NCI-H2196 treated with DMSO at 0.1 percent for 48 hours (cell line): ENCODE data around the gene ELMOD3.
A peak's percentile ranks its signal among the peaks of the same experiment; 100 is the strongest.
"Not testable (repeated sequence)": the region's sequence is repeated elsewhere in the genome, so short reads cannot be mapped to it uniquely, and the experiment has no call there.

Experiments
- DNase-seq: peaks from one replicate; lab custom pipeline; 2025; ENCODE audit not compliant: unreplicated experiment; lab: John Stamatoyannopoulos, UW

Gene ELMOD3

DNA sequence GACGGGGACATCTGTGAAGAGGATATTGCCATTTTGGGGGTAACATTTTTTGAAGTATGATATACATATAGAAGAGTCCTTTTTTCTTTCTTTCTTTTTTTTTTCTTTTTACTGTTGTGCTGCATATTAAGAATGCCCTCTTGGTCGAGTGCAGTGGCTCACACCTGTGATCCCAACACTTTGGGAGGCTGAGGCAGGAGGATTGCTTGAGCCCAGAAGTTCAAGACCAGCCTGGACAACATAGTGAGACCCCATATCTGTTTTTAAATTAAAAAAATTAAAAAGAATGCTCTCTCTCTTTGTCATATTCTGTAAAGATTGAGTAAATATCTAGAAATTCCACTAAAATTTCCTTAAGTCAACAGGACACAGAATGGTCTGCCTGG, 67.5 kb downstream of the ELMOD3 start:
- no peak for DNase-seq

DNA sequence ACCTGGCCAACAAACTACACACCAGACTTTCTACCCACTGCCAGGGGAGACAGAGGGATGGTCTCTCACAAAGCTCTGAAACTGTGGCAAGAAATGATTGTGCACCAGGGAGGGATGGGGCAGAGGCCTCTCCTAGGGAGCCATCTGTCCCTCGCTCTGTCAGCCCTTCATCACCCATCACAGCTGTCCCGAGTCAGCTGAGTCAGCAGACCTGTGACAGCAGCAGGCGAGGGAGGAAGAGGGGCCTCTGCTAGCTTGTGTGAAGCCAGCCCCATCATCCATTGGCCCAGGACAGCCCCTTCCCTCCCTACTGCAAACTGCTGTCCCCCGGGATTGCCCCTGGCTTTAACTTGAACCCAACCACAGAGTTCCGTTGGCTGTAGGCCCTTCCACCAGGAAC, 69.0 kb downstream of the ELMOD3 start:
- no peak for DNase-seq

DNA sequence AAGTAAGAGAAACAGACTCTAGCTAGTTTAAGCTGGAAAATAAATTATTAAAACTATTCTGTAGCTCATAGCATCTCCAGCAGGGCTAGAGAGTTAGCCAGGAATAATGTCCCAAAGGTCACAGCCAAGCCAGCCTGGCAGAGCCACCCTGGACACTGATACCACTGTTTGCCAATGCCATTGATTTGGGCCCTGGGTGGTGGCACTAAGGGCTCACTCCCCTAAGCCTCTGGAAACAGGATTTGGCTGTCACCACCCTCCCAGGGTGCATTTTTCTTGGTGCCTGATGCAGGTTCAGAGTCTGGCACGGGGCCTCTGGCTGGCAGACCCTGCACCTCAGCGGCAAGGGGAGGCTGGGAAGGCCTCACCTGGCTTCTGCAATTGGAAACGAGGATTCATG, 71.0 kb downstream of the ELMOD3 start:
- no peak for DNase-seq

DNA sequence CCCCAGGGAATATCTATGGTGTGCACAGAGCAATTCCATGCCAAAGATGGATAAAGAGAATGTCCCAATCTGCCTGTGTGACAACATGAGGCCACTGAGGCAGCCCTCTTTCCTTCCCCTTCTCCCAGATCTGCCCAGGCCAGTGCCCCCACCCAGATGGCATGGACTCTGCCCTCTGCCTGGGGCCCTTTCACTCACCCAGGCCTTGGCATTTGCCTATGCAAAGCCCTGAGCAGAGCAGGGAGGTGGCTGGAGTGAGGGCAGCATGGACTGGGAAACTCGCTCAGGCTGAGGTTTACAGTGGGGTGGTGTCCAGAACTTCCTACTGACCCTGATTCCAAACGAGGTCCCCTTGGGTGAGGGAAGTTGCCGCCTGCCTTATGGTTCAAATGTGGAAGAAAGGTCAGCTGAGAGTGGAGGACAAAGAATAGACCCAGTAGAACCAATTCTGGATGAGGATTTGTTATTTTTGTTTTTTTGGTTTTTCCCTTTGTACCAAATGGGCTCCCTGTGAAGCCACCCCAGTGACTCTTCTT, 72.8 kb downstream of the ELMOD3 start:
- DNase-seq = no peak

DNA sequence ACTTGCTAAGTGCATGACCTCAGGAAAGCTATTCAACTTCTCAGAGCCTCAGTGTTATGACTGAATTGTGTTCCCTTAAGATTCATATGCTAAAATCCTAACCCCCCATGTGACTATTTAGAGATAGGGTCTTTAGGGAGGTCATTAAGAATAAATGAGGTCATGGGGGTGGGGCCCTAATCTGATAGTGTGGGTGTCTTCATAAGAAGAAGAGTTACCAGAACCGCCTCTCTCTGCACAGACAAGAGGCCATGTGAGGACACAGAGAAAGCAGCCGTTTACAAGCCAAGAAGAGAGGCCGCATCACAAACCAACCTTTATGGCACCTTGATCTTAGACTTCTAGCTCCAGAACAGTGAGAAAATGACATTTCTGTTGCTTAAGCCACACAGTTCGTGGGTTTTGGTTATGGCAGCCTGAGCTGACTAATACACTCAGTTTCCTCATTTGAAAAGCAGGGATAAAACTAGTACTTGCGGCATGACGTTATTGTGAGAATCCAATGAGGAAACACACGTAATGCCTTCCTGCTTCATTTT, 73.8 kb downstream of the ELMOD3 start:
- no peak for DNase-seq

DNA sequence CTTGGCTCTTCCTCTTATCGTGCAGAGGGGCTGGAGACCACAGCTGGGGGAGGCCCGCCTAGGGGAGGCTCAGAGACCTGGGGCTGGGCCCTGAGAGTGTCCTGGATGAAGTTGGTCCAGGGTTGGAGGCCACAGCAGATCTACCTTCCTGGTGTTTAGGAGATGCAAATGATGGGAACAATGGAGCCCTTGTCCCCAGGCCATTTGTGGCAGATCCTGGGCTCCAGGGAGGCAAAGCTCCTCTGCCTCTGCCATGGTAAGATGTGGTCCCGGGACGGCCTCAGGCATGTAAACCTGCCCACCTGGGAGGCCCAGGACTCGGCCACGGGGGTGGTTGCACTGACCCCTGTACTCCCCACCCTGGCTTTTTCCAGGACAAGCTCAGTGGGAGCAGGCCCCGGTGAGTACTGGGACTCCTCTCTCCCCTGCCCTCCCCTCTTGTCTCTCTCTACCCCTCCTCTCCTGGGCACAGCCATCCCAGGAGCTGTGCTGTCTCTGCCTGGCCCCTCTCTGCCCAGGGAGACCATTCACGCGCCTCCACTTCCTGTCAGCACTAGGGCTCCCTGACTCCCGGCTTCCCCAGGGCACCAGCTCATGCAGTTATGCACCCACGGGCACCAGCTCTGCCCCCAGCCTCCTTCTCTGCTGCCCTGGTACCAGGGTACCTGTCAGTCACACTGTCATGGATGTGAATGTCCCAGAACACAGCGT, 74.8 kb downstream of the ELMOD3 start:
- DNase-seq = no peak

DNA sequence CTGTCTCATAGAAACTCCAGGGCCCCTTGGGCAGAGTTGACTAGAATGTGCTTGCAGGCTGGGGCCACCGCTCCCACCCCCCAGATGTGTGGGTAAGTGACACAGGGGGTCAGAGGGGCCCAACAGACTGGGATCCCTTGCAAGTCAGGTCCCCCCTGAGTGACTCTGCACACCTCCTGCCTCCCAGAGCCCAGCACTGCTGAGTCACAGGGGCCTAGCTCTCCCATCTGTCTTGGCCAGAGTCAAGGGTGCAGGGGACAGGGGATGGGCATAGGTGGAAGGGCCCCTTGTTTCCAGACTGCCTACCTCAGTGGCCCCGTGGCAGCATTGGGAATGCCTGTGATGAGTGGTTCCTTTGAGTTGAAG, 75.3 kb downstream of the ELMOD3 start:
- no peak for DNase-seq

DNA sequence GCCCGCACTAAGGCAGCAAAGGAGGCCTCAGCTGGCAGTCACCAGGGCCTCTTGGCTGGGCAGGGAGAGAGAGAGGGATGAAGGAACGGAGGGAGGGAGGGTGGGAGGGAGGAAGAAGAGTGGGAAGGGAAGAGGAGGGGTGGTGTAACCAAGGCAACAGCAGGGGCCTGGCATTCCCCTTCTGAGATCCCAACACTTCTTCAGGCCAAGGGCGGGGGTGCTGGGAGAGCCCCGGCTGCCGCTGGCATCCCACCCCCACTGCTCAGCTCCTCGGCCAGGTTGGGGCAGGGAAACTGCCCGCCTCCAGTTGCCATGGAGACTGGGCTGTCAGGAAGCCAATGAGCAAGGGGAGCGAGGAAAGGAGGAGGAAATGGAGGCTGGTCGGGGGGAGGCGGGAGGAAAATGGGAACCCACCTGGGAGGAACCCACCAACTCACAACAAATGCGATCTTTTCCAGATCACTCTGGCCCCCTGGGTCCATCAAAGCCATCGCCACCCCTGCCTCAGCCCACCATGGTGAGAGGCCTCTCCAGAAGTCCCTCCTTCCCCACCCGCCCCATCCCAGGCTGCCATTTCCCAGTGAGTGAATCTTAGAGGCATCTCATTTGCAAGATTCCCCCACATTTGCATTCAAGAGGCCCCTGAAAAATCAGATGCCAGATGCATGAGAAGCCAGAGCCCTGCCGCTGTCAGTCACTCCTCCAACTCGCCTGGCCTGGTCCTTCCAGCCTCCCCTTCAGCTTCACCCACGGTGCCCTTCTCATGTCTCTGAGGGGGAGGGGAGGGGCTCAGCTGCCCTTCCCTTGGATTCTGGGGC, 76.4 kb downstream of the ELMOD3 start:
- no peak for DNase-seq

DNA sequence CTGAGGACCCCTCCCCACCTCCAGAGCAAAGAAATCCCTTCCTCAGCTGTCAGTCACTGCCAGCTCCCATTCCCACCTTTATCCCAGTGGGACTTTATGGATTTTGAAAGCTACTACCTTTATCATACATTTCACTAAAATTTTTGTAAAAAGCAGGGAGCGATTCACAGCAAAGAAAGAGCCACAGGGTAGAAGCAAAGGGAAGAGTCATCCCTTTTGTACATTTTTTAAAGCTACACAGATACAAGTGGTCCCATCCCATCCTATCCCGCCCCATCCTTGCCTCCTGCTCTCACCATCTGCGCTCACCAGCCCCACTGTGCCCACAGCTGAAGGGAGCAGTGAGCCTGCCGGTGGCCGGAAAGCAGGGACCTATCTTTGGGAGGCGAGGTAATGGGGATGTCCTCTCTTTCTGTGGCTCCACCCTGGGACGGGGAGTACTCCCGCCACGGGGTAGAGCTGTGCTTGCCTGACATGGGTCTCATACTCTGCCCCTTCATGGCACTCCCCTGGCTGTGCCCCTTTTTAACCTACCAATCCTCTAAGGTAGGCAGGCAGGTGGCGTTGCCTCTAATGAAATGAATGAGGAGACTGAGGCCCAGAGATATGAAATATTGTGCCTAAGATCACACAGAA, 77.1 kb downstream of the ELMOD3 start:
- DNase-seq = no peak

DNA sequence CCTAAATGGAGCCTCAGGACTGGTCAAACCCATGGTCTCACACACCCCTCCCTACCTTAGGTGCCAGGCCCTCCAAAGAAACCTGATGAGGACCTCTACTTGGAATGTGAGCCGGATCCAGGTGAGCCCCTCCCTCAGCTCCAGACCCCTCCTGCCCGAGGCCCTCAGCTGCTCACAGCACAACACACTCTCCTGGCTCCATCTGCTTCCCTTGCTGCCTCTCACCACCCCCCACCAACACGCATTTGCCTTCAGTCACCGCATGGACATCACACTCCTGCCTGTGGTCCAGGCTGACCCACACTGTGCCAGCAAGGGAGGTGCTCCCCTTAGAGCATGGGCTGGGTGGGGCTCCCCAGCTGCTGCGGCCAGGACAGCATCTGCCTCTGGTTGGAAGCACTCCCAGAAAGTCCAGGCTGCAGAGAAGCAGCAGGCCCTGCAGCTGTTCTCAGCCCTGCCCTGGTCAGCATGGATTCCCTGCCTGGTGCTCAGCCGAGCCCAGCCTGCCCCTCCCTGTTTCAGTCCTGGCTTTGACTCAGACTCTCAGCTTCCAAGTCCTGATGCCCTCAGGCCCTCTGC, 79.0 kb downstream of the ELMOD3 start:
- peak; percentile 69 for DNase-seq

DNA sequence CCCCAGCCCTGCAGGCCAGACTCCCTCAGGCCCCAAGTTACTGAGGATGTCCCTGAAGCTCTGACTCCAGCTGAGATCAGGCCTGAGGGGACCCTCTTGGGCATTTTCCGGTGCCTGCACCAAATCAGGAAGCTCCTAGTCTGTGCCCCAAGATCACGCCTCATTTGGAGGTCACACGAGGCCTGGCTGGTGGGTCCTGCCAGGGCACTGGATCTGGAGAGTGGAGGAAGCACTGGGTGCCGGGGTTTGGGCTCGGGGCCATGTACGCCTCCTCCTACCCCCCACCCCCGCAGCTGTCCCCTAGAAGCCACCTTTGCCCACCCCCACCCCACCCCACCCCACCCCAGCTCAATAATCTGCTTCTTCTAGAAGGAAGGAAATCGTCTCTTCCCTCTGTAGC, 80.1 kb downstream of the ELMOD3 start:
- no peak for DNase-seq

DNA sequence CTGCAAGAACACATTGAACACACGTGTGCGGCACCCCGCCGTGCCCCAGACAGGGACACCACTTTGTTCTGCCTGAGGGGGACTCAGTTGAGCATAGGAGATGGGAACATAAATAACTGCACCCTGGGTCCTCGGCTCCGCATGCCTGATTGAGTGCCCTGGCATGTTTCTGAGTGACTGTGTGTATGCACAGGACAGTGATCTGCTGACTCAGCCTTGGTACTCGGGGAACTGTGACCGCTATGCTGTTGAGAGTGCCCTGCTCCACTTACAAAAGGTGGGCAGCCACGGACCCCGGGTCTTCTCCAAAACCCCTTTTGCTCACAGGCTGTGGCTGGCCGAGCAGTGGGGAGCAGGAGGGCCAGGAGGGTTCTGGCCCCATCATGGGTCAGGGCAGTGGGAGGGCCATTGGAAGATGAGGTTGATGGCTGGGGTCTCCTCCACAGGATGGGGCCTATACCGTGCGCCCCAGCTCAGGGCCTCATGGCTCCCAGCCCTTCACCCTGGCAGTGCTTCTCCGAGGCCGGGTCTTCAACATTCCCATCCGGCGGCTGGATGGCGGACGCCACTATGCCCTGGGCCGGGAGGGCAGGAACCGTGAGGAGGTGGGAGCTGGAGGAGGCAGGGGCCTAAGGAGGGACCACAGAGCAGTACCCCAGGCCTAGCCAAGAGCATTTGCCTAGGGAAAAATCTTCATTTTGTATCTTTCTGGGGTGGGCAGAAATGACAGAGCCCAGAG, 80.8 kb downstream of the ELMOD3 start:
- no peak for DNase-seq

DNA sequence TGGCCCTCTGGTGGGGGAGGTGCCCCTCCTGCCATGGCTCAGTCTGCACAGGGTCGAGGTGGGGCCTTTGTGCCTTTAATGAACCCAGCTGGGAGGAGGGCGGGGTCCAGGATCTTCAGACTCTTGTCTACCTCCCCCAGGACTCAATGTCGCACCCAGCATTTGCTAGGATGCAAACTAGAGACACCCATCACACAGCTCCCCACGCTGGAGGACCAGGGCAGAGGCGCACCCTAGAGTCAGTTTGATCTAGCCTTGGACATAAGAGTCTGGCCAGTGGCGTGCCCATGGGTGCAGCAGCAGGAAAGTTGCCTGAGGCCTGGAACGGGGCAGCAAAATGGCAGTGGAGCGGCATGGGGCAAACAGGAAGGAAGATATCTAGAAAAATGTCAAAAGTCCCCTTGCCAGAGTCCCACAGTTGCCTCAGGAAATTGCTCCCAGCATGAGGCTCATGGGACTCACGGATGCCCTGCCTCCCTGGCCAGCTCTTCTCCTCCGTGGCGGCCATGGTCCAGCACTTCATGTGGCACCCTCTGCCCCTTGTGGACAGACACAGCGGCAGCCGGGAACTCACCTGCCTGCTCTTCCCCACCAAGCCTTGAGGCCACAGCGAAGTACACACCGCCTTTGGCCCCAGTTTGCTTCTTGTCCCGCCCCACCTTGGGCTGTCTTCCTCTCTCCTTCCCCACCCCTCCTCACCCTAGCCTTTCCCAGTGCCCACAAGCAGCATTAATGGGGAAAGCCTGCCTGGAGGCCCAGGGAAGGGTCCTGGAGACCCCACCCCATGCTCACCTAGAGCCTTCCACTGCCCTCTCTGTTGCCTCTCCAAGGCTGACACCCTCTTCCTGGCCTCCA, 81.6 kb downstream of the ELMOD3 start:
- no peak for DNase-seq

DNA sequence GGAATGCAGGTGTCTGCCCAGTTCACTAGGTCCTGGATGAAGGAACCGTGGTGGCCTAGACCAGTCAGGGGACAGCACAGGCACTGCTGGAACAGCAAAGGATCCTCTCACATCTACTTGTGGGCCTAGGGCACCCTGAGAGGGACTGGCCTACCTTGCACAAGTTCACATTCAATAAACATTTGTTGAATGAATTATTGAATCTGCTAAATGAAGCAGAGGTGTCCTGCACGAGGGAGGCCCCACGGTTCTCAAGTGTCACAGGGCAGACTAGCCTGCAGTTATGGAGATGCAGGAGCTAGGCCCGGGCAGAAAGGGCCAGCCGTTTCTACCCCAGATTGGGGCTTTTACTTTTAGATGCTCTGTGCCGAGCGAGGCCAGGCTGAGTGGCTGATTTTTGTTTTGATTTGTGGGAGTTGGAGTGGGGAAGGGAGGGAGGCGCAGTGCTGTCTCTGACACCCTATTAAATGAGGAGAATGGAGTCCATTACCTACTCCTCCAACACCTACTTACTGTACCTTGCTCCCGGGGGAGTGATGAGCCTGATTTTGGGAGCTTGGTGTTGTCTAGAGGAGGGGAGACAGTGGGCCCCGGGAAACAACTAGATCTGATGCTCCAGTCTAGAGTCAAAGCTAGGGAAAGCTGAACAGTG, 82.4 kb downstream of the ELMOD3 start:
- no peak for DNase-seq

DNA sequence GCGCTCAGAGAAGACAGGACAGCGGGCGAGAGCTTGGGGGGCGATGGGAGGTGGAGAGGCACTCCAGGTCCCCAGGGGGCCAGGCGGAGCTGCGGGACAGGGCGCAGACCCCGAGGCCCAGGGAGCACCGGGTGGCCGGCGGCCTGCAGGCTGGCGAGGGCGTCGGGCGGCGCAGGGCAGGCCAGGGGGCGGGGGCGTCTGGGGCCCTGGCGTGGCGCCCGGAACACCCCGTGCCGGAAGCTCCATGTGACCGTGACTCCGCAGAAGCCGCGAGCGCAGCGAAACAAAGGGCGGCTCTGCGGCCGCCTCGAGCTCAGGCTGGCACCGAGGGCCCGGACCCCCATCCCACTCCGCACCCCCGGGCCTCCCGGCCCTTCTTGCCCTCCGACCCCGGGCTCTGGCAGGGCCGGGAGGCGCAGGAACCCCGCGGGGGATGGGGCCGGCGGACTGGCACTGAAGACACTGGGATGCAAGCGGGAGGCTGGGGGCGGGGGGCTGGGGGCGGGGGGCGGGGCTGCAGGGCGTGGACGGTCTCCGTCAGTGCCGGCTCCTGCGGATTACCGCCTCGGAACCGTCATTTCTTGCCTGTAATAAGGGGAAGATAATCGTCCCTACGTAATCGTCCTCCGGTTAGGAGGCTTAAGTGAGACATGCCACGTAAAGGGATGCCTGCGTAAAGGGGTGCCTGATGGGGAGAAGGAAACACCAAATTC, 83.1 kb downstream of the ELMOD3 start:
- peak; percentile 57 for DNase-seq

DNA sequence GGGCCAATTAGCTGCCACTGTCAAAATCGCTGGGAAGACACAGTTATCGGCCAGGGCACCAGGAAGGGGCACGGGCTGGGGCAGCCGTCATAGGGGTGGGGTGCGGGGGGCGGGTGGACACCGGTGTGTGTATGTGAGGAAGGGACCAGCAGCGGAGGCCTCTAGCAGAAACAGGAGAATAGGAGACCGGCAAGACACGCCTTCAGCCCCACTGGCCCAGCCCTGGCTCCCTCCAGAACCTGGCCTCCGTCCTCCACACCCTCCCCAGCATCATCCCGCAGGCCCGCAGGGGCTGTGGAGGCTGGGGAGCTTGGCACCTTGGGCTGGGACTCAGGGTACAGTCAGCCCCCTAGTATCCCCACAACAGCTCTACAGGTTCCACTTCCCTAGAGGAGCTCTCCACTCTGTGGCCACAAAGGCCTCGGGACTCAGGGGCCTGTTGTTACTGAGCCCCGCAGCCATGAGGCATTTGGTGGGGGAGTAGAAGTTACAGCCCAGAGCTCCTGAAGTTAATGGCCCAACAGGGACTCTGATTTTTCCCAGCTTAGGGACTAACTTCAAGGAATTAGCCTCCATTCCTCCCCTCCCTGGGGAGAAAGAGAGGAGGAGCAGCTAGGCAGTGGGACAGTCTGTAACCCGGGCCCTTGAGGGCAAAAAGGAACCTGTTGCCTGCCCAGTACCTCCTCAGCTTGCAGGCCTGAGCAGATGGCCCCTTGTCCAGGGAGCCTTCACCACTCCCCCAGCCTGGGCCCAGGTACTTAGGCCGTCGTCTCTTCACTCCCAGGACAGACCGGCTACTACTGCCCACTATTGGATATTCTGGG, 83.8 kb downstream of the ELMOD3 start:
- DNase-seq = no peak

DNA sequence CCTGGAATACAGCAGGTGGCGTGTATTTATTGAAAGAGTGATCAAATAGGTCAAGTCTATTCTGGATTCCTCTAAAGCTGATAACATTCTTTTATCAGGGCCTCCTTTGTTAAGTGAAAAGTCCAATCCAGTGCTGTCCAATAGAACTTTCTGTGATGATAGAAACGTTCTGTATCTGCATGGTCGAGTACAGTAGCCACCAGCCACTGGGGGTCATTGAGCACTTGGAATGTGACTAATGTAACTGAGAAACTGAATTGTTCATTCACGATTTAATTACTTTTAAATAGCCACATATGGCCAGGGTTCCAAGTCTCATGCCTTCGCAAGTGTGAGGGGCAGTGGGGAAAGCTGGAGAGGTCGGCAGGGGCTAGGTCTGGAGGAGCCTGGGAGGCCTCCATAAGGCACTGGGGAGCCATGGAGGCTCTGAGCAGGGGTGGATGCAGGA, 84.5 kb downstream of the ELMOD3 start:
- no peak for DNase-seq

DNA sequence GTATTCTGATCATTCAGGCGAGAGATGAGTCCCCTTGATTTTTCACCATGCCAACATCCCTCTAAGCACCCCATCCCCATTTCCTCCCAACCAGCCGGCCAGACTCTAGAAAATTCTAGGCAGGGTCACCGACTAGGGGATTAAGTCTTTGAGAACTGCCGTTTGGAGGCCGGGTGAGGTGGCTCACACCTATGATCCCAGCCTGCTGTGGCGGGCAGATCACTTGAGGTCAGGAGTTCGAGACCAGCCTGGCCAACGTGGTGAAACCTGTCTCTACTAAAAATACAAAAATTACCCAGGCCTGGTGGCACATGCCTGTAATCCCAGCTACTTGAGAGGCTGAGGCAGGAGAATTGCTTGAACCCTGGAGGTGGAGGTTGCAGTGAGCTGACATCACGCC, 85.0 kb downstream of the ELMOD3 start:
- DNase-seq = not testable (repeated sequence)
